ENCODE data around the gene OSBPL10.

Gene OSBPL10

DNA sequence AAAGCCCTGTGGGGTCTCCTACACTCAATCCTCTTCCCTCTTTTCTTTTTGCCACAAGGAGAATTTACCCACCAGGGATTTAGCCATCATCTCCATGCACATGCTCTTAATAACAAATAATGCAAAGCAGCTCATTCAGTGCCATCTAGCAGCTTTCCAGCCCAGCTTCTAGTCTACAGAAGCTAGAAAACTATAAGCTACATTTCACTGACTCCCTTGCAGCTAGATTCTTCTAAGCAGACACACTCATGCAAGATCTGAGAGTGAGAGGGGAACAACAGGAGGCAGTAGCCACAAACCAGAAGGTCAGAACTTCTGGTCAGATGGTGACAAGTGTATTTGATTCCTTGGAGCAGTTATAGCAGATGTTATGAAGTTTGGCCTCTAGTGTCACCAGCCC is 25.5 kb downstream of the OSBPL10 start:
- no peak overlapping the region for H3K9ac ChIP-seq (ENCODE audit: low read depth, low read length)
- peaks cover 30% of the 10 kb centered on the region for H3K4me1 ChIP-seq (ENCODE audit: insufficient read depth, low read length)
- no peak overlapping the region for H3K27ac ChIP-seq (ENCODE audit: low read length)
- H3K9me3 ChIP-seq (ENCODE audit: insufficient read depth, low read depth, low read length), result peaks cover 13% of the 10 kb centered on the region
- no peaks in the 10 kb centered on the region for H3K27me3 ChIP-seq (ENCODE audit: insufficient read depth, low read length)
- H3K4me3 ChIP-seq (ENCODE audit: low read length), result no peak overlapping the region
- peaks cover 11% of the 10 kb centered on the region; the same call in 1 of the 2 replicates for H3K36me3 ChIP-seq (ENCODE audit: insufficient read depth, low read depth, low read length)

DNA sequence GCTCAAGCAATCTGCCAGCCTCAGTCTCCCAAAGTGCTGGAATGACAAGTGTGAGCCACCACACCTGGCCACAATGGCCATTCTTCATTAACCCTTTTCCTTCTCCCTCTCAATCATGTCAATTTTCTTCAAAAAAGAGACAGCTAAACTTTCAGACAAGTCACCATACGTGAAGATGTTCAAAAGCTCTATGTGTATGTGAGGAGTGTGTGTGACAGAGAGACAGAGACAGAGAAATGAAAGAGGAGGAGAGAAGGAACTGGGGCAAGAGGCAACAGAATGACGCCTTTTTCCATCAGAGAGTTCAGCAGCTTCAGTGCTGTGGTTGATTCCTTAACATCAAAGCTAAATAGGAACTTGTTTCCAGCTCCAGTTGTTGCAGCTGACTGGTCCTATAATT is 27.4 kb downstream of the OSBPL10 start:
- Histone ChIP-seq H3K27ac (ENCODE audit: low read length) (no peak overlapping the region), H3K36me3 (ENCODE audit: insufficient read depth, low read depth, low read length) (peaks cover 11% of the 10 kb centered on the region; the same call in 1 of the 2 replicates), H3K9ac (ENCODE audit: low read depth, low read length) (no peak overlapping the region)

DNA sequence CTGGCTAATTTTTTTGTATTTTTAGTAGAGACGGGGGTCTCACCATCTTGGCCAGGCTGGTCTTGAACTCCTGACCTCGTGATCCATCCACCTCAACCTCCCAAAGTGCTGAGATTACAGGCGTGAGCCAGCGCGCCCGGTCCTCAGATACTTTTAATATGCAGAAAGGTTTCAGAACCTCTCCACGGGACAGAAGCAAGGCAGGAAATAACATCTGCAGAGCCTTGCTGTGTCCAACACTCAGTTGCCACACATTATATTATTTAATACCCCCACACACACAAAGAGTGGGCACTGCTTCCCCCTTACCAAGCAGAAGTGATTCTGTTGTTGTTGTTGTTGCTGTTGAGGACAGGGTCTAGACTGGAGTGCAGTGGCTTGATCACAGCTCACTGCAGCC is 28.0 kb downstream of the OSBPL10 start:
- Histone ChIP-seq H3K9me3 (ENCODE audit: insufficient read depth, low read depth, low read length) (peaks cover 18% of the 10 kb centered on the region), H3K9ac (ENCODE audit: low read depth, low read length) (no peak overlapping the region), H3K36me3 (ENCODE audit: insufficient read depth, low read depth, low read length) (peaks cover 11% of the 10 kb centered on the region; the same call in 1 of the 2 replicates), H3K4me3 (ENCODE audit: low read length) (no peak overlapping the region), H3K27me3 (ENCODE audit: insufficient read depth, low read length) (no peaks in the 10 kb centered on the region), H3K4me1 (ENCODE audit: insufficient read depth, low read length) (peaks cover 15% of the 10 kb centered on the region), H3K27ac (ENCODE audit: low read length) (no peak overlapping the region)

More for the DNA sequence above, 27.4 kb downstream of the OSBPL10 start:
- H3K4me3 ChIP-seq (ENCODE audit: low read length), result no peak overlapping the region
- no peaks in the 10 kb centered on the region for H3K27me3 ChIP-seq (ENCODE audit: insufficient read depth, low read length)
- H3K9me3 ChIP-seq (ENCODE audit: insufficient read depth, low read depth, low read length), result peaks cover 18% of the 10 kb centered on the region
- peaks cover 15% of the 10 kb centered on the region for H3K4me1 ChIP-seq (ENCODE audit: insufficient read depth, low read length)

DNA sequence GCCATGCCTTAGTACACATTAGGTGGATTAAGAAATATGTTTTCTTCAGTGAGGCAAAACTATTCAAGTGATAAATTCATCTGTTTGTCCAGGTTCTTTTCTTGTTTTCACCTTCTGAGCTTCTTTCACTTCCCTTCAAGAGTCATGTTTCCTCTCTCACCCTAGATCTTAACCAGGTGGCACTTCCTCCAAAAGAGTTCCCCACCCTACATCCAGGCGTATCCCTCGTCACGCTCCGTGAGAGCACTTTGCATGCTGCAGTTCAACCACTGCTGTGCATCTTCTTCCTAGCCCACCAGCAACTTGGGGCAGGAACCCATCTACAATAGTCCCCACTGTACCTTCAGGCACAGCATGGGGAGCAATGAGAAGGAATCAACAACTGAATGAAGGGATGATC is 28.9 kb downstream of the OSBPL10 start:
- H3K27me3 ChIP-seq (ENCODE audit: insufficient read depth, low read length), result no peaks in the 10 kb centered on the region
- H3K4me3 ChIP-seq (ENCODE audit: low read length), result no peak overlapping the region
- H3K4me1 ChIP-seq (ENCODE audit: insufficient read depth, low read length), result peaks cover 16% of the 10 kb centered on the region
- H3K36me3 ChIP-seq (ENCODE audit: insufficient read depth, low read depth, low read length), result peaks cover 11% of the 10 kb centered on the region; the same call in 1 of the 2 replicates
- peaks cover 18% of the 10 kb centered on the region for H3K9me3 ChIP-seq (ENCODE audit: insufficient read depth, low read depth, low read length)
- no peak overlapping the region for H3K9ac ChIP-seq (ENCODE audit: low read depth, low read length)
- H3K27ac ChIP-seq (ENCODE audit: low read length), result no peak overlapping the region

DNA sequence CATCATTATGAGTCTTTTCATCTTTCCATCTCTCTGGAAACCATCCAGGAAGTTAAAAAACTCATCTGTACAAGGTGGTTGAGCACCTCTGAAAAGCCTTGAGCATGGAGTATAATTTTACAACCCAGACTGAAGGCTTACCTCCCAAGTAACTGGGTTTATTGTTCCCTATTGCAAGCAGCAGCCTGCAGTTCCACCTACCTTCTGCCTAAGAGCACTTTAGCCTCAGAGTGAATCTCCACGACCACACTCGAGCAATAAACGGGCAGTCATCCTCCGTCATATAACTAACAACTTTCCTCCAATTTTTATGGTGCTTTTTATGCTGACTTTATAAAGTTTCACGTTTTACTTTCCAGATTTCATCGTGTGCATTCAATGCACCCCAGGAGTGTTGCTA is 32.8 kb downstream of the OSBPL10 start:
- Histone ChIP-seq H3K4me1 (ENCODE audit: insufficient read depth, low read length) (peaks cover 26% of the 10 kb centered on the region), H3K9me3 (ENCODE audit: insufficient read depth, low read depth, low read length) (peaks cover 4% of the 10 kb centered on the region), H3K27ac (ENCODE audit: low read length) (no peak overlapping the region), H3K27me3 (ENCODE audit: insufficient read depth, low read length) (no peaks in the 10 kb centered on the region), H3K9ac (ENCODE audit: low read depth, low read length) (no peak overlapping the region), H3K4me3 (ENCODE audit: low read length) (no peak overlapping the region), H3K36me3 (ENCODE audit: insufficient read depth, low read depth, low read length) (no peaks in the 10 kb centered on the region; the same call in 1 of the 2 replicates)

DNA sequence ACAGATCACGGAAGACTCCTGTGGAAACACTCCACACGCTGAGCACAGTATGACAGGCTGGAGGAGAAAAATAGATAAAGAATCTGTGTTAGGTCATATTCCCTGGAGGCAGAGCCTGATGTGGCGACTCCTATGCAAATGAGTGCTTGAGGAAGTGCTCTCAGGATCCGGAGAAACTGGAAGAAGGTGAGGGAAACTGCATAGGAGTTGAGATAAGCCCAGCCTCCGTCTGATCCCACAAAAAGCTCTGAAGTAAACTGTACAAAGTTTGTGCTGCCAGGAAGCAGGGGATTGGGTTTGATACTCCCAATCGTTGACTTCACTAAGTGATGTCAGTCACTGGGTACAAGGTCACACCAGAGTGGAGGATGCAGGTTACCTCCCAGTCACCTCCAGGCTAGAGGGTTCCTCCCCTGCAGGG is 33.4 kb downstream of the OSBPL10 start:
- Histone ChIP-seq H3K36me3 (ENCODE audit: insufficient read depth, low read depth, low read length) (no peaks in the 10 kb centered on the region; the same call in 1 of the 2 replicates), H3K9ac (ENCODE audit: low read depth, low read length) (no peak overlapping the region), H3K4me1 (ENCODE audit: insufficient read depth, low read length) (peaks cover 26% of the 10 kb centered on the region), H3K27me3 (ENCODE audit: insufficient read depth, low read length) (no peaks in the 10 kb centered on the region), H3K27ac (ENCODE audit: low read length) (no peak overlapping the region), H3K9me3 (ENCODE audit: insufficient read depth, low read depth, low read length) (peaks cover 4% of the 10 kb centered on the region), H3K4me3 (ENCODE audit: low read length) (no peak overlapping the region)

DNA sequence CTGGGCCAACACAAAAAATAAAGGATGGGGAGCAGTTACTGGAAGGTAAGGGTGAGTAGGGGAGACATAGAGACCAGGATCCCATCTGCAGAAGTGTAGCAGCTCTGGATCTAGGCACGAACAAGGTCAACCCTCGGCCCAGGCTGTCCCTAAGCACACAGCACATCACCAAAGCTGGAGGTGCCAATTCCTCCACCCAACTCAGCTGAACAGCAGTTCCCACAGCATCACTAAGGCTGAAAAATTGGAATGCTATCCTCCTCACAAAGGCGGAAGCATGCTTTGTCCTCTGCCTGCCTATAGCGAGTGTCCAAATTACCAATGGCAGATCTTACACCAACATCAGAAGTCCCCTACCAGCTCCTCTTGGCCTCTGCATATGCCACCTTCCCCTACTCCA is 33.9 kb downstream of the OSBPL10 start:
- Histone ChIP-seq H3K4me1 (ENCODE audit: insufficient read depth, low read length) (peaks cover 22% of the 10 kb centered on the region), H3K9ac (ENCODE audit: low read depth, low read length) (no peak overlapping the region)

DNA sequence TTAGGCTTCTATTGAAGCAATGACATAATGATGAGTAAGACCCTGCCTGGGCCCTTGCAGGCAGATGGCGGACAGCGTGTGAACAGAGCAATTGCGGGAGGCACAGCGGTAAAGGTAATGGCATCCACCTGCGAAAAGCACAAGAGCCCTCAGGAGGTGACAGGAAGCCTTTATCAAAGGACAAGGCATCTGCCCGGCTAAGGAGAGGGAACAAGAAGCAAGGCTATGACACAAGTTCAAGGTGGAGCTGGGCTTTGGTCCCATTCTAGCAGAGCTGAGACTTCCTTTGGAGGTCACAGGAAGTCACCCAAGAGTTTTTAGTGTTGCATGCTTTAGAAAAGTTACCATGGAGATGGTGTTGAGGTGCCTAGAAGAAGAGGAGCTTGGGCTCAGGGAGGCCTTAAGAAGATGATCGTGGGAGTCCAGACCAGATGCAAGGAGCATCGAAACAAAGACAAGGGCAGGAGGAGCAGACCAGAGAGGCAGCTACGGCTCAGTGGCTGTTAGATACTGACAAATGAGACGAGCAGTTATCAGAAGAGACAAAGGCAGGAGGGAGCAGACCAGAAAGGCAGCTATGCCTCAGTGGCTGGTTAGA is 34.5 kb downstream of the OSBPL10 start:
- peaks cover 23% of the 10 kb centered on the region for H3K4me1 ChIP-seq (ENCODE audit: insufficient read depth, low read length)
- no peaks in the 10 kb centered on the region for H3K36me3 ChIP-seq (ENCODE audit: insufficient read depth, low read depth, low read length)
- H3K9ac ChIP-seq (ENCODE audit: low read depth, low read length), result no peak overlapping the region
- no peak overlapping the region for H3K27ac ChIP-seq (ENCODE audit: low read length)
- H3K4me3 ChIP-seq (ENCODE audit: low read length), result no peak overlapping the region
- H3K9me3 ChIP-seq (ENCODE audit: insufficient read depth, low read depth, low read length), result peaks cover 4% of the 10 kb centered on the region
- no peaks in the 10 kb centered on the region for H3K27me3 ChIP-seq (ENCODE audit: insufficient read depth, low read length)

More for the DNA sequence above, 33.9 kb downstream of the OSBPL10 start:
- Histone ChIP-seq H3K4me3 (ENCODE audit: low read length) (no peak overlapping the region), H3K9me3 (ENCODE audit: insufficient read depth, low read depth, low read length) (peaks cover 4% of the 10 kb centered on the region), H3K36me3 (ENCODE audit: insufficient read depth, low read depth, low read length) (no peaks in the 10 kb centered on the region; the same call in 1 of the 2 replicates), H3K27ac (ENCODE audit: low read length) (no peak overlapping the region), H3K27me3 (ENCODE audit: insufficient read depth, low read length) (no peaks in the 10 kb centered on the region)

DNA sequence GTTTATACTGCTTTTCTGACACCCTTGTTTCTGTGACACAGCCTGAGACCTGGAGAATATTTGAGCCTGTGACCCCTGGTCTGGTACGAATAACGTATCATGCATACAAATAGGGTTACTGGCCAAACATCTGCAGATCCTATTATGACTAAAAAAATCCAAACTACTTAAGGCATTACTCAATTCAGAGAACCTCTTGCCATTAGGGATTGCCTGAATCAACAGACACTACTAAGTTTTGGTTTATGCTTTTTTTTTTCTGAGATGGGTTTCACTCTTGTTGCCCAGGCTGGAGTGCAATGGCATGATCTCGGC is 35.4 kb downstream of the OSBPL10 start:
- Histone ChIP-seq H3K27me3 (ENCODE audit: insufficient read depth, low read length) (no peaks in the 10 kb centered on the region), H3K36me3 (ENCODE audit: insufficient read depth, low read depth, low read length) (no peaks in the 10 kb centered on the region), H3K27ac (ENCODE audit: low read length) (no peak overlapping the region), H3K9me3 (ENCODE audit: insufficient read depth, low read depth, low read length) (peaks cover 4% of the 10 kb centered on the region), H3K4me1 (ENCODE audit: insufficient read depth, low read length) (peaks cover 26% of the 10 kb centered on the region), H3K4me3 (ENCODE audit: low read length) (no peak overlapping the region), H3K9ac (ENCODE audit: low read depth, low read length) (no peak overlapping the region)

DNA sequence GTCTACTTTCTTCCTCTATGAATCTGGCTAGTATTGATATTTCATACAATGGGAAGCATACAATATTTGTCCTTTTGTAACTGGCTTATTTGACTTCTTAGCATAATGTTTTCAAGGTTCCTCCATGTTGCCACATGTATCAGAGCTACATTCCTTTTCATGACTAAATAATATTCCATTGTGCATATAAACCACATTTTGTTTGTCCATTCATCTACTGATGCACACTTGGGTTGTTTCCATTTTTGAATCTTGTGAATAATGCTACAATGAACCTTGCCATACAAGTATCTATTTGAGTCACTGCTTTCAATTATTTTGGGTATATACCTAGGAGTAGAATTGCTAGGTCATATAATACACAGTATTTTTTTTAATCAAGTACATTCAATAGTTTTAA is 38.0 kb downstream of the OSBPL10 start:
- Histone ChIP-seq H3K27ac (ENCODE audit: low read length) (no peak overlapping the region), H3K4me1 (ENCODE audit: insufficient read depth, low read length) (peaks cover 18% of the 10 kb centered on the region), H3K27me3 (ENCODE audit: insufficient read depth, low read length) (no peaks in the 10 kb centered on the region), H3K36me3 (ENCODE audit: insufficient read depth, low read depth, low read length) (no peaks in the 10 kb centered on the region), H3K9ac (ENCODE audit: low read depth, low read length) (no peak overlapping the region), H3K9me3 (ENCODE audit: insufficient read depth, low read depth, low read length) (no peaks in the 10 kb centered on the region), H3K4me3 (ENCODE audit: low read length) (no peak overlapping the region)

DNA sequence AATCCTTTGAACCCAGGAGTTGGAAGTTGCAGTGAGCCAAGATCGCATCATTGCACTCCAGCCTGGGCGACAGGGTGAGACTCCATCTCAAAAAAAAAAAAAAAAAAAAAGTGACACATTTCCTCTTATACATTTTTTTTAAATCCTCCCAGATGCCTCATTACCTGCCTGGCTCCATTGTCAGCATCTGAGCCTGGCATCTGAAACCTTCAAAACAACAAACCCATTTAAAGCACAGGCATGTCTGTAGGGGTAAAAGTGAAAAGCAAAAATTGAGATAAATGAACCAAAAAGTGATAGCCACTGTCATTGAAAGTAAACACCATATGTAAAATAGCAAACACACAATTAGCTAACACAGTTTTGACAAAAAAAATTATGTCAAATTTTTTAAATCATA is 38.6 kb downstream of the OSBPL10 start:
- Histone ChIP-seq H3K9ac (ENCODE audit: low read depth, low read length) (no peak overlapping the region), H3K27ac (ENCODE audit: low read length) (no peak overlapping the region)

DNA sequence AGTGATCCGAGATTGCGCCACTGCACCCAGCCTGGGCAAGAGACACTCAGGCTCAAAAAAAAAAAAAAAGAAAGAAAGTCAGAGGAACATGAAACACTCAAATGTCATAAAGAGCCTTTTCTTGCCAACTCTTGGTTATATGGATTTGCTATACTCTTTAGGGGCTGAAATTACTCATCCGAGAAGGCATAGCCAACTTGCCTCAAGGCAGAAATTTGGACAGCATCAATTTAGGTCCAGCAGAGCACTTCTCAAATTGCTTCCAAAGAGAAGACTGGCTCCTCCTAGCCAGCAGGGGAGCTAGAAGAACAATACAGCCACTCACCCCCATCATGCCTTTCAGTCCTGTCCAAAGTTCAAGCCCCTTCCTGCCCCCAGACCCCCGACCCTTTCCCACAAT is 43.8 kb downstream of the OSBPL10 start:
- Histone ChIP-seq H3K36me3 (ENCODE audit: insufficient read depth, low read depth, low read length) (no peaks in the 10 kb centered on the region), H3K9ac (ENCODE audit: low read depth, low read length) (no peak overlapping the region), H3K27me3 (ENCODE audit: insufficient read depth, low read length) (no peaks in the 10 kb centered on the region), H3K9me3 (ENCODE audit: insufficient read depth, low read depth, low read length) (no peaks in the 10 kb centered on the region), H3K4me1 (ENCODE audit: insufficient read depth, low read length) (peaks cover 35% of the 10 kb centered on the region), H3K27ac (ENCODE audit: low read length) (no peak overlapping the region), H3K4me3 (ENCODE audit: low read length) (no peak overlapping the region)

More for the DNA sequence above, 38.6 kb downstream of the OSBPL10 start:
- no peaks in the 10 kb centered on the region for H3K9me3 ChIP-seq (ENCODE audit: insufficient read depth, low read depth, low read length)
- no peaks in the 10 kb centered on the region for H3K36me3 ChIP-seq (ENCODE audit: insufficient read depth, low read depth, low read length)
- no peak overlapping the region for H3K4me3 ChIP-seq (ENCODE audit: low read length)
- H3K27me3 ChIP-seq (ENCODE audit: insufficient read depth, low read length), result no peaks in the 10 kb centered on the region
- peaks cover 15% of the 10 kb centered on the region for H3K4me1 ChIP-seq (ENCODE audit: insufficient read depth, low read length)

Data from iPS-20b (cell line).